HG02571 (cell line): ENCODE measurements around the gene SSC4D.
"Not testable (repeated sequence)": the region's sequence is repeated elsewhere in the genome, so short reads cannot be mapped to it uniquely, and the experiment has no call there.

Experiments
- ATAC-seq: cut with Tn5 transposase; IDR thresholded peaks from one replicate; pipeline ENCODE4 v1.9.1; 2021; ENCODE audit warnings: mild to moderate bottlenecking, moderate library complexity; ENCODE audit not compliant: unreplicated experiment

SSC4D gene

DNA sequence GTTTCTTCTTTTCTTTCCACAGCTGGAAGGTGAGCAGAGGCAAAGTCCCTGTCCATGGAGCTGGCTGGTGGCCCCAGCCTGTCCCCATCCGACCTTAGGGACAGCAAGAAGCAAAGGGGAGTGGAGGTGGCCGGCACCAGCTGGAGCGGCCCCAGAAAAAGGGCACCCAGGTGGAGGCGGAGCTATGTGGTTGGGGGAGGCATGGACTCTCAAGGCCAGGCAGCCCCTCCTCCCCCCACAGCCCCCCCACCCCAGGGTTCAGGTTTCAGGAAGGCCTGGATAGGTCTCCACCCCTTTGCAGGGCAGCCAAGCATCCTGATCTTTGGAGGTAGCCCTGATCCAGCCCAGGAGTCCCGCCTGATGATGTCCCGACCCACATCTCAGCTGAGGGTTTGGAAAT lies at the start of gene SSC4D:
Gene SSC4D, minus strand, starts transcription at position 161 of the 400 bp plus-strand sequence. CDS start 5,258 bp downstream, outside the sequence.
- no peak for ATAC-seq

DNA sequence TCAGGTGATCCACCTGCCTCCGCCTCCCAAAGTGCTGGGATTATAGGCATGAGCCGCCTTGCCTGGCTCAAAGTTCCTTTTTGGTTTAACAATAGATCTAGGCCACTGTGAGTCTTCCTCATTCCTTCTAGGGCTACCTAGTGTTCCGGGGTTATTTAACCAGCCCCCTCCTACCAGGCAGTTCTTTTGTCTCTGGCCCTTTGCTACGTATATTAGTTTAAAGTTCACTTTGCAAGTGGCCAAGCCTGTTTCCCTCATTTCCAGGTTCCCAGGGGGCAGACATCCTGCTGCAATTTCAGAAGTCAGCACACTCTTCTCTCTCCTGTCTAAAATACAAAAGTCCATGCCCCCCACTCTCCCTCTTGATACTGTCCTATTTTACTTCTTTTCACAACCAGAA lies 49.0 kb upstream of the SSC4D start:
- ATAC-seq = not testable (repeated sequence)

DNA sequence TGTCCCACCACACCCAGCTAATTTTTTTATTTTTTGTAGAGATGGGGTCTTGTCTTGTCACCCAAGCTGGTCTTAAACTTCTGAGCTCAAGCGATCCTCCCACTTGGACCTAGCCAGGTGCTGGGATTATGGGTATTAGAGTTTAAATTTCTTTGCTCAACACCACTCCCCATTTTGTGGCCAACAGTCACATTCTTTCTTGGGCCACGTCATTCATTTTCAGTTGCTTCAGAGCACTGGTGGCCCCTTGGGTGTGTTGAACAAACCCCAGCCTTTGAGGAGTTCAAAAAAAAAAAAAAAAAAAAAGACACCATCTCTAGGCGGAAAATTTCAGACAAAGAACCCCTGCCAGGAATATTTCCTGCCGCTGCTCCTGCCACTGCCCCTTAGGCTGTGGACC lies 47.5 kb upstream of the SSC4D start:
- not testable (repeated sequence) for ATAC-seq

DNA sequence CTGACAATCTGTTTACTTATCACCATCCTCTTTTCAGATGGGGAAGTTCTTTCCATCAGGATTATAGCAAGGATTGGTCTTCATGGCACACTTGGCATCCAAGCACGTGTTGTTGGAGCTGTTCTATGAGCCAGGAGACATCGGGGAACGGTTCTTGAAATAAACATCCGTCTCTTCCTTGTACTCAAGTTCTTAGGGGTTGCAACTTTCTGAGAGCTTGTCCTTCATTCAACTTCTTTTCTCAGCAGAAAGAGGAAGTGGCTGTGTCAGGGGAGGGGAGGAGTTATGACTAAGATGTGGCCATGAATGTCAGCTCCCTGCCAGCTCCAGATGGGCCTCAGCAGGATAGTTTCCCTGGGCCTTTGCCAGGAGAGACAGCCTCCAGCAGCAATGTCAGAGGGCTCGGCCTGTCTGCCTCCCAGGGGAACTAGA lies 36.1 kb upstream of the SSC4D start:
- ATAC-seq = peak; percentile 88

DNA sequence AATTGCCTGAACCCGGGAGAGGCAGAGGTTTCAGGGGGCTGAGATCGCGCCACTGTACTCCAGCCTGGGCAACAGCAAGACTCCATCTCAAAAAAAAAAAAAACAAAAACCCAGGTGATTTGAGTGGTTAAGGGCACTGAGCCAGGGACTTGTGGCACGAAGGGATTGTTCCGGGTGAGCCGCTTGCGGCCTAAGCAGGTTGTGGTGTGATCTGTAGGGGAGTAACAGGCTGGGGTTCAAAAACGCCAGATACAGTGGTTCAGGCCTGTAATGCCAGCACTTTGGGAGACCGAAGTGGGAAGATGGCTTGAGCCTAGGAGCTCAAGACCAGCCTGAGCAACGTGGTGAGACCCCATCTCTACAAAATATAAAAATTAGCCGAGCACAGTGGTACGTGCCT lies 34.3 kb upstream of the SSC4D start:
- not testable (repeated sequence) for ATAC-seq

DNA sequence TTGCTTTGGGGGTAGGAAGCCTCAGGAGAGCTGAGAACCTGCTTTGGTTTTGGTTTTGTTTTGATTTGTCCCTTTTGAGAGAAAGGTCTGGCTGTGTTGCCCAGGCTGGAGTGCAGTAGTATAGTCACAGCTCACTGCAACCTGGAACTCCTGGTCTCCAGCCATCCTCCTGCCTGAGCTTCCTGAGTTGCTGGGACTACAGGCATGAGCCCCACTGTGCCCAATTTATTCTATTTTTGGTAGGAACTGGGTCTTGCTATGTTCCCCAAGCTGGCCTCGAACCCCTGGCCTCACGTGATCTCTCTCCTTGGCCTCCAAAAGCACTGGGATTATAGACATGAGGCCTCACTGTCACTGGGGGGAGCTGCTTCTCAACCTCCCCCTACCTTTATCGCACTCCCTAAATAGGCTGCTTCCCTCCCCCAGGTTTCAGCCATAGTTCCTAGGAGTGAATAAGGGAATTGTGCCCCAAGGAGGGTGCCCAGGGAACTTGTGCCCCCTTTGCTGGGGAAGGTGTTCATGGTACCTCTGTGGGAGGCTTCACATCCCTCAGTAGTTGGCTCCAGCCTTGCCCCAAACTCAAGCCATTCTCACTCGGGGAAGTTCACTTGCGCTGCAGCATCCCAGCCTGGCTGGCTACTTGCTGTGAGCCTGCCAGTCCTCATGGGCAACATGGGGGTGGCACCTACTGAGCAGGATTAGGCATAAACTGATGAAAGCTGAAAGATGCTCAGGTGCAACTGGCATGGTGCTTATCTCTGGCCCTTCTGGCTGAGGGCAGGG lies 33.4 kb upstream of the SSC4D start:
- not testable (repeated sequence) for ATAC-seq

DNA sequence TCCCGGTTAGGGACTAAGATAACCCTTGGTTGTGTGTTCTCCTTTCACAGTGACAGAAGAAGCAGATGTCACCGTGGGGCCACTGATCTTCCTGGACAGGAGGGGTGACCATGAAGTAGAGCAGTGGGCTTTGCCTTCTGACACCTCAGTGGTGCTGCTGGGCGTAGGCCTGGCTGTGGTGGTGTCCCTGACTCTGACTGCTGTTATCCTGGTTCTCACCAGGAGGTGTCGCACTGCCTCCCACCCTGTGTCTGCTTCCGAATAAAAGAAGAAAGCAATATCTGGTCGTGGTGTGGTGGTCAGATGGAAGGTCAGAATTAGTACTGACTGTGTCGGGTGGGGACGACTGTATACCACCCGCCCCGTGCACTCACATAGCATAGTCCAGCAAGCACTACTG lies 32.3 kb upstream of the SSC4D start:
- not testable (repeated sequence) for ATAC-seq

DNA sequence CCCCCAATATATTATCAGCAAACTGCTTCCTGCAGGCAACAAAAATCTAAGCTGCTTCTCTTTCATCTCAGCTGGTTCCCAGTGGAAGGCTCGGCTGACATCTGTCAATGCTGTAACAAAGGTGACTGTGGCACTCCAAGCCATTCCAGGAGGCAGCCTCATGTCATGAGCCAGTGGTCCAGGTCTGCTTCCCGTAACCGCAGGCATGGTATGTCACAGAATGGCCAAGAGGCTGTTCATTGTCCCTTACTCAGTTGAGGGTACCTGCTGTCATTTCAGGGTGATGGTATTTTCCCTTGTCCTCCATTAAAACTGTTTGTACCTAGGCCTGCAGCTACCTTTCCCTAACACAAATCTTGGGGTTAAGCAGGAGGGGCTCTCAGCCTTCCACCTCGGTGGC lies 30.9 kb upstream of the SSC4D start:
- not testable (repeated sequence) for ATAC-seq

DNA sequence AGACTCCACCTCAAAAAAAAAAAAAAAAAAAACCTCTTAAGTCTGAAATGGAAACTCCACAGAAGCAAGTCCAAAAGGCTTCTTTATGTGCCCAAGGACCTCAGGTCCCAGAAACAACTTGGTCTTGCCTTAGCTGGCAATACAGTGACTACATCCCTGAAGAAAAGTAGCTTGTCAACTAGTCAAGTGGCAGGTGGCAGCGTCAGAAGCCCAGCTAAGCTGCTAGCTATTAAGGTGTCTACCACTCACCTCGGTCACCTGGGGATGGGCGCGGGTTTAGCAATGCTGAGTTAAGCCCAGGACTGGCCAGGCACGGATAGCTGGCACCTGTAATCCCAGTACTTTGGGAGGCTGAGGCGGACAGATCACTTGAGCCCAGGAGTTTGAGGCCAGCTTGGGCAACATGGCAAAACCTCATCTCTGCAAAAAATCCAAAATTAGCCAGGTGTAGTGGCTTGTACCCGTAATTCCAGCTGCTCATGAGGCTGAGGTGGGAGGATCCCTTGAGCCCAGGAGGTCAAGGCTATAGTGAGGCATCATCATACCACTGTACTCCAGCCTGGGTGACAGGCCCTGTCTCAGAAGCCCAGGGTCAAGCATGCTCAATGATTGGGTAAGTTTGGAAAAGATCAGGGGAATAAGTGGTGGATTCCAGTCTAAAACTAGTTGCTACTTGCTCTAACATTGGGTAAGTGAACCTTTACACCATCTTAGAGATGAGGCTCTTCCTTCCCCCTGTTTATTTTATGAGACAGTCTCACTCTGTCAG lies 29.8 kb upstream of the SSC4D start:
- ATAC-seq = not testable (repeated sequence)

DNA sequence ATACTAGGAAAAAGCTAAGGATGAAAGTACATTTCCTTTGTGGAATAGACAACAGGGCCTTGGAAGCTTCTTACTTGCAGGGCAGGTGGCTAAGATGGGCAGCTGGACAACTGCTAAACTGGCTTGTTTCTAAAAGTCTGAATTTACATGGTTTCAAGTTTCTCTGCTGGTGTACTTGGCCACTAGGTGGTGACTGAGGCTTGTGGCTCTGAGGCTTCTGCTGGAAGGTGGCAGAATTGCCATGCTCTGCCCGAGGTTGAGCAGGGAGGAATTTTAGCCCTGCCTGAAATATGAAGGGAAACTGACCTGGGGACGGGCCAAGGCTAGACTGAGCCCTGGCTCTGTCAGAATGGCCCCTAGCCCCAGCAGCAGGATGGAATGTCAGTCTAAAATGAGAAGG lies 28.4 kb upstream of the SSC4D start:
- ATAC-seq = peak; percentile 69

DNA sequence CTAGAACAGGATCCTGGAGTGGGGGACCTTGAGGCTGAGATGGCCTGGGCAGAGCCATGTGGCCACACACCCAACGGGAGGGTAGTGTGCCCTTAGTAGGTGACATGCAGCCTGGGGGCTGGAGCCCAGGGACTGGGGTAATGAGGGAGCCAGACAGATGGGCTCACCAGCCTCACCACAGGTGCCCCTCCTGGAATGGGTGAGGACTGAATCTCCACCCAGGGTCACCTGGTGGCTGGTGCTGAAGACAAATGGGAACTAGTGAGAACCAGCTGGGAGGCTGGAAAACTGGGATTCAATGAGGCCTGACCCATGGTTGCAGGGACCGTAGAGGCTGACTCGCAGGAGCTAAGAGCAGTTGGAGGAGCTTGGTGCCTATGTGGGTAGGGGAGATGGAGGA lies 21.3 kb upstream of the SSC4D start:
- ATAC-seq = no peak

DNA sequence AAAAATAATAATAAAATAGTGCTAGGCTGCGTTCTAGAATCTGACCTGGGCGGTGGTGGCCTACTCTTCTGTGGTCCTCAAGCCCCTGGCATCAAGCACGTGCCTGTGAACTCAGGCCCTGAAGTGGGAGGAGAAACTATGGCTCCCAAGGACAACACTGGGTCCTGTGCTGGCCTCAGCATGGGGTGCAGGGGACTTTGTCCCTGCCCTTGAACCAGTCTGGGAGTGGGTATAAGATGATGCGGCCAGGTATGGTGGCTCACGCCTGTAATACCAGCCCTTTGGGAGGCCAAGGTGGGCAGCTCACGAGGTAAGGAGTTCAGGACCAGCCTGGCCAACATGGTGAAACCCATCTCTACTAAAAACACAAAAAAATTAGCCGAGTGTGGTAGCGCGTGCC lies 20.7 kb upstream of the SSC4D start:
- ATAC-seq = no peak

DNA sequence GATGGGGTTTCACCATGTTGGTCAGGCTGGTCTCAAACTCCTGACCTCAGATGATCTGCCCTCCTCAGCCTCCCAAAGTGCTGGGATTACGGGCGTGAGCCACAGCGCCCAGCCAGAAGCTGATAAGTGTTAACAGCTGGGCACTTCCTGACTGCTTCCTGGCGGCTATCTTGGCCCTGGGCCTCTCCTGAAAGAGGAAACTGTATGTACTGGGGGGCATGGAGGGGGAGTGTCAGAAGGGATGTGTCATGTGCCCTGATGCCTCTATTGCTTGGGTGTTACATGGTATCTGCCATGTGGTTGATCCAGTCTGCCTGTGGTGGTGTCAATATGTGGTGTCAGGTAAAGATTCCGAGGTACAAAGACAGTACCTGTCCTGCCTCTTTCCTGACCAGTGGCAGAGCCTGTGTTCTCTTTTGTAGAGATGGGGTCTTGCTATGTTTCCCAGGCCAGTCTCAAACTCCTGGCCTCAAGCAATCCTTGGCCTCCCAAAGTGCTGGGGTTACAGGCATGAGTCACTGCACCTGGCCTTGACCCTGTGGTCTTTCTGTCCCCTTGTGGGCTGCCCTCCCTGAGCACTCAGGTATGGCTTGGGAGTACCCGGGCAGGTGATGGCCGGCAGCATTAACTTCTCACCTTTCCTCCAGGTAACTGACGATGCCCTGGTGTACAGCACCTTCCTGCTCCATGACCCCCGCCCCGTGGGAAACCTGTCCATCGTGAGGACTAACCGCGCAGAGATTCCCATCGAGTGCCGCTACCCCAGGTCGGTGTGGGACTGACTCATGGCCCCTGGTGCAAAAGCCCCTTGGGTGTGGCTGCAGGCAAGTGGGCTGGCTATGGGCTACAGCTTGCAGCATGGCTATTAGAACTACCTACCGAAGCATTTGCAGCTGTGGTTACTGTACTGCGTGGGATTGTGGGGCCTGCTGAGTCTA lies 19.6 kb upstream of the SSC4D start:
- ATAC-seq = no peak

DNA sequence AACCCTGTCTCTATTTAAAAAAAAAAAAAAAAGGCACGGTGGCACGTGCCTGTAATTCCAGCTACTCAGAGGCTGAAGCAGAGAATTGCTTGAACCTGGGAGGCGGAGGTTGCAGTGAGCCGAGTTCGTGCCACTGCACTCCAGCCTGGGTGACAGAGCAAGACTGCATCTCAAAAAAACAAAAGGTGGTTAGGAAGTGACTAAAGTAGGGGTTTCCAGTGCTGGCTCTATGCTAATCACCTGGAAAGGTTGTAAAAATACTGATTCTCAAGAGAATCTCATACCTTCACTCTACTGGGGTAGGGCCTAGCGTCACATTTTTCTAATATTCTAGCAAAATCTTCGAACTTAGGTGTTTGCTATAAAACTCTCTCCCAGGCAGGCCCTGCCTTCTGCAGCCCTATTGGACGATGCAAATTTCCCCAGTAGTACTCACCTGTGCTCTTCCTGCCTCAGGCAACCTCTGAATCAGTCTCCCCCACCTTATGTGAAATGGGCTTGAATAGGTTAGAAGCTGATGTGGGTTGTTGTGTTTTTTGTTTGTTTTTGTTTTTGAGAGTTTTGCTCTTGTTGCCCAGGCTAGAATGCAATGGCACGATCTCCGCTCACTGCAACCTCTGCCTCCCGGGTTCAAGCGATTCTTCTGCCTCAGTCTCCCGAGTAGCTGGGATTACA lies 18.8 kb upstream of the SSC4D start:
- ATAC-seq = no peak

DNA sequence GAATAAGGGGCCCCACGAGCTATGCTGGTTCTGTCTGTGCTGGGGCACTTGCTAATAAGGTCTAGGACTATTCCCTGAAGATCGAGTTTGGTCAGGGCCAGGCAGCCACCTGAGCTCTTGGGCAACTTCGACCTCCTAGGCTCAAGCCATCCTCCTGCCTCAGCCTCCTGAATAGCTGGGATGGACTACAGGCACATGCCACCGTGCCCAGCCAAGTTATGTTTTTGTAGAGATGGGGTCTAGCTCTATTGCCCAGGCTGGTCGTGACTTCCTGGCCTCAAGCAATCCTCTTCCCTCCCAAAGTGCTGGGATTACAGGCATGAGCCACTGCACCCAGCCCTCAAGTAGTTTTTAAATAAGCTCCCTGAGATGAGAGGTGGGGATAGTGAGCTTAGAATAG lies 18.1 kb upstream of the SSC4D start:
- no peak for ATAC-seq

DNA sequence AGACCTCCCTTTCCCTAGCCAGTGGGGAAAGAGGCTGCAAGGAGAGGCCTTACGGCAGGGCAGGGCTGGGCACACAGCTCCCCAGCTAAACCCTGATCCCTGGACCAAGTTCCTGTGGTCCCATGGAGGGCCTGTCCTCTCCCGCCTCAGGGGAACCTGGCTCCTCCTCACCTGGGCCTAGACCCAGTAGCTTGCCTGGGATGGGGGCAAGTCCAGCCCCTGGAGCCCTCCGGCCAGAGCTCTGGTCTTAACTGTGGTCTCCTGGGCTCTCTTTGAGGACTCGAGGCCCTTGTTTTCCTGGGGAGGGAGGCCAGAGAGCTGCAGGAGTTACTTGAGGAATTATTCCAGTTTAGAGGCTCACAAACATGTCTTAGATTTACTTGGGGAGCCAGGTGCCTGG lies 16.7 kb upstream of the SSC4D start:
- no peak for ATAC-seq

DNA sequence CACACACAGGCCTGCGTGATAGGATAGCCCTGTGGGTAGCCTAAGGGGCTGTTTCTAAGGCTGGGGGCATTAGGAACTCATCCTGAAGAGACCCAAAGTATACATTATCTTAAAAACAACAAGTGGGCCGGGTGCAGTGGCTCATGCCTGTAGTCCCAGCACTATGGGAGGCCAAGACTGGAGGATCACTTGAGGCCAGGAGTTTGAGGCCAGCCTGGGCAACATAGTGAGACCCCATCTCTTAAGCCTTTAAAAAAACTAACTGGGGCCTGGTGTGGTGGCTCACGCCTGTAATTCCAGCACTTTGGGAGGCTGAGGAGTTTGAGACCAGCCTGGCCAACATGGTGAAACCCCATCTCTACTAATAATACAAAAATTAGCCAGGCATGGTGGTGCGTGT lies 16.1 kb upstream of the SSC4D start:
- not testable (repeated sequence) for ATAC-seq

DNA sequence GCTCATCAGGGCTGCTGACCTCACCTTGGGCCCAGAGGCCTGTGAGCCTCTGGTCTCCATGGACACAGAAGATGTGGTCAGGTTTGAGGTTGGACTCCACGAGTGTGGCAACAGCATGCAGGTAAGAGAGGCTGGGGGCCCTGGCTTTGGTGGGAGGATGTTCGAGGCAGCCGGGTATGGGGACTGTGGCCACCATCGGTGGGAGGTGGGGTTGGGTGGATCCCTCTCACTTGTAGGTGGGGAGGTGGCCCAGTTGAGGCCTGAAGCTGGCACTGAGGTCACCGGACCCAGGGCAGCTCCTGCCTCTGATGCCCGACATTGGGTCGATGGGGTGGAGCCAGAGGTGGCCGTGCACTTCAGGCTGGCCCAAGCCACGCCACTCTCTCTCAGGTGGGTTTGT lies 15.7 kb upstream of the SSC4D start:
- ATAC-seq = no peak

DNA sequence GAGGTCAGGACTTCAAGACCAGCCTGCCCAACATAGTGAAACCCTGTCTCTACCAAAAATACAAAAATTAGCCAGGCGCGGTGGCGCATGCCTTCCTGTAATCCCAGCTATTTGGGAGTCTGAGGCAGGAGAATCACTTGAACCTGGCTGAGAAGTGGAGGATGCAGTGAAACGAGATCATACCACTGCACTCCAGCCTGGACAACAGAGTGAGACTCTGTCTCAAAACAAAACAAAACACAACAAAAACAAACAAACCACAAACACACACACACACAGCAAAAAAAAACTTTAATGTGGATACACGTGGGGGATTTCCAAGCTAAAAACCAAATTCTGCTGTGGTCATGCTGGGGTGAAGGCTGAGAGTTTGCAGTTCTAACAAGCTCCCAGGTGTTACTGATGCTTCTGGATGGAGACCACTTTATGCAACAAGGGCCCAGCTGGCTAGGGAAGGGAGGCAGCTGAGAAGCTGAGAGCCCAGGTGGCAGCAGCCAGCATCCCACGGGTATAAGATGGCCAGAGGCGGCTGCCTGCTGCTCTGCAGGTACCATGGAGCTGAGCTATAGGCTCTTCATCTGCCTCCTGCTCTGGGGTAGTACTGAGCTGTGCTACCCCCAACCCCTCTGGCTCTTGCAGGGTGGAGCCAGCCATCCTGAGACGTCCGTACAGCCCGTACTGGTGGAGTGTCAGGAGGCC lies 15.1 kb upstream of the SSC4D start, which contains the start of gene ZP3:
Gene ZP3, plus strand, starts transcription at position 538 of the 699 bp plus-strand sequence. Its CDS starts 15 bp downstream, at position 553.
- no peak for ATAC-seq
